Measurements from ENCODE around the gene NUCKS1.

DNA sequence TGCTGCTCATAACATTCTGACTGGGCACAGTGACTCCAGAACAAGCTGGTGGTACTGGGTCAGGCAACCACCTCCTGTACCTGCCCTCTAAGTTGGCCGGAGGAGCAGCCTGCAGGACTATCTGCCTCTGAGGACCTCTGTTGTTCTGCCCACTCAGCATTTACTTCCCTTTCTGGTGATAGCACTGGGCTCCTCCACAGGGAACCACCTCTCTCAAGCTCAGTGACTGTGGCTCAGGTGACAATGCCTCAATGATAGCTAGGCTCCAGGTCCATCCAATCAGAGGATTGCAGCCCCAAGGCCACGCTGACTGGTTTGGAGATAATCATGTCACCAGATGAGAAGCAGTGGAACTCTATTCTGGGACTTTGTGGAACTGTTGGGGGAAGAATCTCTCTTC is 47.2 kb upstream of the NUCKS1 start:
- TF ChIP-seq, protein P1, sequence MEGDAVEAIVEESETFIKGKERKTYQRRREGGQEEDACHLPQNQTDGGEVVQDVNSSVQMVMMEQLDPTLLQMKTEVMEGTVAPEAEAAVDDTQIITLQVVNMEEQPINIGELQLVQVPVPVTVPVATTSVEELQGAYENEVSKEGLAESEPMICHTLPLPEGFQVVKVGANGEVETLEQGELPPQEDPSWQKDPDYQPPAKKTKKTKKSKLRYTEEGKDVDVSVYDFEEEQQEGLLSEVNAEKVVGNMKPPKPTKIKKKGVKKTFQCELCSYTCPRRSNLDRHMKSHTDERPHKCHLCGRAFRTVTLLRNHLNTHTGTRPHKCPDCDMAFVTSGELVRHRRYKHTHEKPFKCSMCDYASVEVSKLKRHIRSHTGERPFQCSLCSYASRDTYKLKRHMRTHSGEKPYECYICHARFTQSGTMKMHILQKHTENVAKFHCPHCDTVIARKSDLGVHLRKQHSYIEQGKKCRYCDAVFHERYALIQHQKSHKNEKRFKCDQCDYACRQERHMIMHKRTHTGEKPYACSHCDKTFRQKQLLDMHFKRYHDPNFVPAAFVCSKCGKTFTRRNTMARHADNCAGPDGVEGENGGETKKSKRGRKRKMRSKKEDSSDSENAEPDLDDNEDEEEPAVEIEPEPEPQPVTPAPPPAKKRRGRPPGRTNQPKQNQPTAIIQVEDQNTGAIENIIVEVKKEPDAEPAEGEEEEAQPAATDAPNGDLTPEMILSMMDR (conservative IDR thresholded peaks at IDR 0.05 in 1 of 2, IDR thresholded peaks at IDR 0.05 in 1 of 2; ENCODE audit: extremely low read depth in 1 of 2, insufficient read depth in 1 of 2, low read depth in 1 of 2, low read length in 2 of 2) = no peak
- no peak for TF ChIP-seq EZH2 (IDR thresholded peaks at IDR 0.05; ENCODE audit: borderline replicate concordance, low read length)
